Measurements from ENCODE around the gene CARD19.

The CARD19 gene

GRCh38 chr9:93123561-93124283, 27.7 kb downstream of the CARD19 start:
- no peak overlapping the region for H3K9ac ChIP-seq (ENCODE audit: low read depth, low read length)
- H3K4me3 ChIP-seq (ENCODE audit: low read depth, low read length) = no peak overlapping the region

DNA sequence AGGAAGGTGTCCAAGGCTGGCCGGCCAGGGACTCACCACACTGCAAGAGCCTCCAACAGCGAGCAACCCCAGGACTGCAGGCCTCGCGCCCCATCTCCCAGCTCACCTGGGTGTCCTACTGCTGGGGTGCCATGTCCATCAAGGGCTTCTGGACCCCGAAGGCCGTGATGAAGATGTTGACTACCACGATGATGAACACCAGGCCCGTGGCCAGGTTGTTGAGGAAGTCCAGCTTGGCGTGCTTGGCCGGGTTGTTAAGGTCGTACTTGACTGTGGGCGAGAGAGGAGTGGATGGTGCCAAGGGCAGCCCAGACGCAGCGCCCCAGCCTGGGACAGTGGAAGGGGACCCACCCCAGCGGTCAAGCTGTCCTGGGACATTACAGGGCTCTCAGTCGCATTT, 28.8 kb downstream of the CARD19 start:
- Histone ChIP-seq H3K4me3 (ENCODE audit: low read depth, low read length) (no peak overlapping the region), H3K36me3 (ENCODE audit: control insufficient read depth, insufficient read depth, low read length) (peaks cover 20% of the 10 kb centered on the region), H3K27me3 (ENCODE audit: control insufficient read depth, insufficient read depth, low read length) (no peaks in the 10 kb centered on the region), H3K9me3 (ENCODE audit: control insufficient read depth, insufficient read depth, low read length) (no peaks in the 10 kb centered on the region), H3K9ac (ENCODE audit: low read depth, low read length) (no peak overlapping the region), H3K4me1 (ENCODE audit: control insufficient read depth, insufficient read depth, low read length) (no peaks in the 10 kb centered on the region)

More at GRCh38 chr9:93123561-93124283, 27.7 kb downstream of the CARD19 start:
- Histone ChIP-seq H3K9me3 (ENCODE audit: control insufficient read depth, insufficient read depth, low read length) (no peaks in the 10 kb centered on the region), H3K36me3 (ENCODE audit: control insufficient read depth, insufficient read depth, low read length) (peaks cover 20% of the 10 kb centered on the region), H3K27me3 (ENCODE audit: control insufficient read depth, insufficient read depth, low read length) (no peaks in the 10 kb centered on the region), H3K4me1 (ENCODE audit: control insufficient read depth, insufficient read depth, low read length) (no peaks in the 10 kb centered on the region)

DNA sequence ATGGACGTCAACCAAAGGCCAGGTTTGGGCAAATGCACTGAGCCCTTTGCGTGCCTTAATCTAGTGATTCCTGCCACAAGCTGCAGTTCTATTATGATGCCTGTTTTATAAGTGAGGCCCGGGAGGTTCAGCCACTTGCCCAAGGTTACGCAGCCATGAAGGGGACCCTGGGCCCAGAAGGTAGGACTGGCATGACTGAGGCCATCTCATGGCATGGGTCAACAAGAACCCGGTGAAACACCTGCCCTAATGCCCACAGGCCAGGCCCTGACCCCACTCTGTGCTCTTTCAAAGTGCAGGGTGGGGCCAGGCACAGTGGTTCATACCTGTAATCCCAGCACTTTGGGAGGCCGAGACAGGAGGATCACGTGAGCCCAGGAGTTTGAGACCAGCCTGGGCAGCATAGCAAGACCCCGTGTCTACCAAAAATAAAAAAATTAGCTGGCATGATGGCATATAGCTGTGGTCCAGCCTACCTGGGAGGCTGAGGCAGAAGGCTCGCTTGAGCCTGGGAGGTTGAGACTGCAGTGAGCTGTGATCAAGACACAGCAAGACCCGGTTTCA, 29.4 kb downstream of the CARD19 start:
- Histone ChIP-seq H3K4me3 (ENCODE audit: low read depth, low read length) (no peak overlapping the region), H3K27me3 (ENCODE audit: control insufficient read depth, insufficient read depth, low read length) (no peaks in the 10 kb centered on the region), H3K9ac (ENCODE audit: low read depth, low read length) (no peak overlapping the region), H3K36me3 (ENCODE audit: control insufficient read depth, insufficient read depth, low read length) (peaks cover 20% of the 10 kb centered on the region), H3K4me1 (ENCODE audit: control insufficient read depth, insufficient read depth, low read length) (no peaks in the 10 kb centered on the region), H3K9me3 (ENCODE audit: control insufficient read depth, insufficient read depth, low read length) (no peaks in the 10 kb centered on the region)

DNA sequence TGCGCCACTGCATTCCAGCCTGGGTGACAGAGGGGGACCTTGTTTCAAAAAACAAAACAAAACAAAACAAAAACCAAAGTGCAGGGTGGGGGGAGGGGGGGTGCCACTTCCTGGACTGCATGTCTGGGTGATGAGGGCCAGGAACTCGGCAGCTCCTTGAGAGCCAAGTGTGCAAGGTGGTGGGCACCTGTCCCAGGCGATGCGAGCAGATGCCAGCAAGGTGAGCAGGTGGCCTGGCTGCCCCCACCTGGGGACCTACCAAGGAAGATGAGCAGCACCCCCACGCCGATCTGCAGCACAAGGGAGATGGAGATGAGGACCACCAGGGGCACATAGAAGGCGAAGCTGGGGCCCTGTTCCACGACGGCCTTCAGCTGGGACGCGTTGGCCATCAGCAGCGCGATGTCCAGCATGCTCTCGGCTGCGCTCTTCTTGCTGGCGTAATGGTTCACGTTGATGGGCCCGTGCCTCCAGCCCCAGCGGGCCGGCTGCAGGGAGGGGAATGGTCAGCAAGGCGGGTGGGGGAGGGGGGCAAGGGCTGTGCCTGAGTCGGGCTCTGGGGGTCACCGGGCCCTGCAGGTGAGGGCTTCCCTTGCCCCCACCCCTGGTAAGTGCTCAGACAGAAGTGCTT, 30.2 kb downstream of the CARD19 start:
- Histone ChIP-seq H3K4me1 (ENCODE audit: control insufficient read depth, insufficient read depth, low read length) (no peaks in the 10 kb centered on the region), H3K27me3 (ENCODE audit: control insufficient read depth, insufficient read depth, low read length) (no peaks in the 10 kb centered on the region), H3K36me3 (ENCODE audit: control insufficient read depth, insufficient read depth, low read length) (peaks cover 18% of the 10 kb centered on the region), H3K9me3 (ENCODE audit: control insufficient read depth, insufficient read depth, low read length) (no peaks in the 10 kb centered on the region), H3K9ac (ENCODE audit: low read depth, low read length) (no peak overlapping the region), H3K4me3 (ENCODE audit: low read depth, low read length) (no peak overlapping the region)

GRCh38 chr9:93126825-93127368, 30.9 kb downstream of the CARD19 start:
- Histone ChIP-seq H3K9ac (ENCODE audit: low read depth, low read length) (no peak overlapping the region), H3K36me3 (ENCODE audit: control insufficient read depth, insufficient read depth, low read length) (peaks cover 15% of the 10 kb centered on the region), H3K4me1 (ENCODE audit: control insufficient read depth, insufficient read depth, low read length) (no peaks in the 10 kb centered on the region), H3K4me3 (ENCODE audit: low read depth, low read length) (no peak overlapping the region), H3K9me3 (ENCODE audit: control insufficient read depth, insufficient read depth, low read length) (no peaks in the 10 kb centered on the region), H3K27me3 (ENCODE audit: control insufficient read depth, insufficient read depth, low read length) (no peaks in the 10 kb centered on the region)

DNA sequence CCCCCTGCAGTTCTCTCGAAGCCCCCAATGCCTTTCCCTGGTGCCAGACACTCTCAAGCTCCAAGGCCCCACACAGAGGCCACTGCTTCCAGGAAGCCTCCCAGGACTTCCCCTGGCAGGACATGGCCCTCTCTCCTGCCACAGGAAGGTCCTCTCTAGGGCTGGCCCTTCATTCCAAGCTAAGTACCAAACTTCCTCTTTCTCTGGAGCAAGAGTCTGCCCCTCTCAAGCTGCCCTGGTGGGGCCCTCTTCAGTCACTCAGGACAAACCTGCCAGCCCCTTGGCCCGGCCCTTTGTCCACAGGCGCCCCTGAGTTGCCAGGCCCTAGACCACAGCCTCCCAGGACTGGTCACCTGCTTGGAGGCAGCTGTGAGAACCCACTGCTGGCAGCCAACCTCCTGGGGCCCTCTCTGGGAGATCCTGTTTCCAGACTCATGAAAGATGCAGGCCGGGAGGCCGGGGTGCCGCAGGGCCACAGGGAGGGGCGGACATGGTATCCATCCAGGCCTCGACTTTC, 31.4 kb downstream of the CARD19 start:
- no peak overlapping the region for H3K9ac ChIP-seq (ENCODE audit: low read depth, low read length)
- H3K4me3 ChIP-seq (ENCODE audit: low read depth, low read length) = no peak overlapping the region
- H3K27me3 ChIP-seq (ENCODE audit: control insufficient read depth, insufficient read depth, low read length) = no peaks in the 10 kb centered on the region
- no peaks in the 10 kb centered on the region for H3K4me1 ChIP-seq (ENCODE audit: control insufficient read depth, insufficient read depth, low read length)
- H3K9me3 ChIP-seq (ENCODE audit: control insufficient read depth, insufficient read depth, low read length) = no peaks in the 10 kb centered on the region
- peaks cover 13% of the 10 kb centered on the region for H3K36me3 ChIP-seq (ENCODE audit: control insufficient read depth, insufficient read depth, low read length)

GRCh38 chr9:93128011-93128714, 32.1 kb downstream of the CARD19 start:
- Histone ChIP-seq H3K4me1 (ENCODE audit: control insufficient read depth, insufficient read depth, low read length) (peaks cover 3% of the 10 kb centered on the region), H3K36me3 (ENCODE audit: control insufficient read depth, insufficient read depth, low read length) (peaks cover 13% of the 10 kb centered on the region), H3K4me3 (ENCODE audit: low read depth, low read length) (no peak overlapping the region), H3K9me3 (ENCODE audit: control insufficient read depth, insufficient read depth, low read length) (no peaks in the 10 kb centered on the region), H3K27me3 (ENCODE audit: control insufficient read depth, insufficient read depth, low read length) (no peaks in the 10 kb centered on the region), H3K9ac (ENCODE audit: low read depth, low read length) (no peak overlapping the region)

- Histone ChIP-seq H3K9ac (ENCODE audit: low read depth, low read length) (no peak overlapping the region), H3K4me3 (ENCODE audit: low read depth, low read length) (no peak overlapping the region), H3K9me3 (ENCODE audit: control insufficient read depth, insufficient read depth, low read length) (no peaks in the 10 kb centered on the region)
Observed at GRCh38 chr9:93128715-93129224, 32.8 kb downstream of the CARD19 start.

DNA sequence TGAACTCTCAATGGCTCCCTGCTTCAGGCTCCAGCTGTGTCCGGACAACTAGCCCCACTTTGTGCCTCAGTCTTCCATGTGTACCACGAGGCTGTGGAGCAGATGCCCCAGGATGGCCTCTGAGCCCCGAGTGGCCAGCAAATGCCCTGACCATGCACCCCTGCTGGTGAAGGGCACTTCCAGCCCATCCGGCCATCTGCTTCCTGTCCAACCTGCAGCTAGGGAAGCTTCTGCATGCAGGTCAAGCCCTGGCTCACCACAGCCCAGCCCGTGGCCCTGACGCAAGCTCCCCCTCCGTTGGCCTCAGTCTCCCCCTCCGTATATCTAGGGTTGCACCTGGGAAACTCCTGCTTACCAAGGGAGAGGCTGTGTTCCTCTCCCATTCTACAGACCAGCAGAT, 33.3 kb downstream of the CARD19 start:
- Histone ChIP-seq H3K9ac (ENCODE audit: low read depth, low read length) (no peak overlapping the region), H3K4me1 (ENCODE audit: control insufficient read depth, insufficient read depth, low read length) (peaks cover 3% of the 10 kb centered on the region)

More at GRCh38 chr9:93128715-93129224, 32.8 kb downstream of the CARD19 start:
- Histone ChIP-seq H3K36me3 (ENCODE audit: control insufficient read depth, insufficient read depth, low read length) (peaks cover 10% of the 10 kb centered on the region), H3K27me3 (ENCODE audit: control insufficient read depth, insufficient read depth, low read length) (no peaks in the 10 kb centered on the region), H3K4me1 (ENCODE audit: control insufficient read depth, insufficient read depth, low read length) (peaks cover 3% of the 10 kb centered on the region)

DNA sequence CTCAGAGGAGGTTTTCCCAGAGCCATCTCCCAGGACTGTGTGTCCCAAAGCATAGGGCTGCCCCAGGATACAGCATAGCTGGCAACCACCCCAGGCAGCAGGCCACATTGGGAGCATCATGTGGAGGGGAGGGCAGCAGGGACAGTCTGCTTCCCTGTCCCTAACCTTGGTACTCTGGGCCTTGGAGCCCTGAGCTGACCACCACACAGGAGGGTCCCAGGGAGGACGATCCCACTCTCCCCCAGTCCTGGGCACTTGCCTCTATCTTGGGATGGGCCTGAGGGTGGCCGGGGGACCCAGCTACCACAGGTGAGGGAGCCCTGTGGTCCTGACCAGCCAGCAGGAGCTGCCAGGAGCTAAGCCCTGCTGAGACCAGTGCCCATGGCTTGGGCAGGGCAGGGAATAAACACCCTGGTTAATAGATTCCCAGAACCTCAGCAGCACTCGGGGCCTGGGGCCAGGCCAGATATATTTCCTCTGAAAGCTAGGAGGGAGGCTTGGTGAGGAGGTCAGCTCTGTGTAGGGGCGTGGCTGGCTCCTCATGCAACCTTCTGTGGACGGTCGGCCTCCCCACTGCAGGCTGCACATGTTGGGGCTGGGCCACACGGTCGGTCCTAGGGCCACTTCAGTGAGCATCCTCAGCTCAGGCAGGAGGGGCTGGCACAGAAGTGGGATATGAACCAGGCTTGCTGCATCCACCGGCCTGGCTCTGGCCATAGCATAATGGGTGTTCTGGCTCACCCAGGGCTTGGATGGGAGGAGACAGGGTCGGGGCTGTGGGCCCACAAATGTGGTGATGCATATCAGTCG, 33.9 kb downstream of the CARD19 start:
- Histone ChIP-seq H3K4me1 (ENCODE audit: control insufficient read depth, insufficient read depth, low read length) (peaks cover 3% of the 10 kb centered on the region), H3K4me3 (ENCODE audit: low read depth, low read length) (no peak overlapping the region), H3K27me3 (ENCODE audit: control insufficient read depth, insufficient read depth, low read length) (peaks cover 2% of the 10 kb centered on the region), H3K36me3 (ENCODE audit: control insufficient read depth, insufficient read depth, low read length) (peaks cover 7% of the 10 kb centered on the region), H3K9ac (ENCODE audit: low read depth, low read length) (no peak overlapping the region), H3K9me3 (ENCODE audit: control insufficient read depth, insufficient read depth, low read length) (no peaks in the 10 kb centered on the region)

More for the DNA sequence above, 33.3 kb downstream of the CARD19 start:
- no peaks in the 10 kb centered on the region for H3K9me3 ChIP-seq (ENCODE audit: control insufficient read depth, insufficient read depth, low read length)
- no peak overlapping the region for H3K4me3 ChIP-seq (ENCODE audit: low read depth, low read length)
- H3K36me3 ChIP-seq (ENCODE audit: control insufficient read depth, insufficient read depth, low read length) = peaks cover 9% of the 10 kb centered on the region
- H3K27me3 ChIP-seq (ENCODE audit: control insufficient read depth, insufficient read depth, low read length) = no peaks in the 10 kb centered on the region

Data from iPS-15b (cell line).